ENCODE results near the gene ZBTB7A.

ZBTB7A gene

GRCh38 chr19:4099041-4099764 is 32.5 kb upstream of the ZBTB7A start:
- peak; percentile 29 for DNase-seq (ENCODE audit: low read depth)
- H3K4me3 ChIP-seq (ENCODE audit: control insufficient read depth, low read depth, low read length), result no peak overlapping the region
- TF ChIP-seq CTCF (conservative IDR thresholded peaks at IDR 0.05; ENCODE audit: control insufficient read depth, insufficient read depth, low read depth, low read length), result no peak

GRCh38 chr19:4098493-4098892 is 31.8 kb upstream of the ZBTB7A start:
- DNase-seq (ENCODE audit: low read depth), result no peak
- no peak for TF ChIP-seq CTCF (conservative IDR thresholded peaks at IDR 0.05; ENCODE audit: control insufficient read depth, insufficient read depth, low read depth, low read length)
- no peak overlapping the region for H3K4me3 ChIP-seq (ENCODE audit: control insufficient read depth, low read depth, low read length)

- no peak for DNase-seq (ENCODE audit: low read depth)
- TF ChIP-seq CTCF (conservative IDR thresholded peaks at IDR 0.05; ENCODE audit: control insufficient read depth, insufficient read depth, low read depth, low read length), result no peak
- H3K4me3 ChIP-seq (ENCODE audit: control insufficient read depth, low read depth, low read length), result no peak overlapping the region
Observed at GRCh38 chr19:4097501-4097900, 30.8 kb upstream of the ZBTB7A start.

GRCh38 chr19:4096049-4096892 is 29.6 kb upstream of the ZBTB7A start:
- no peak for DNase-seq (ENCODE audit: low read depth)
- no peak overlapping the region for H3K4me3 ChIP-seq (ENCODE audit: control insufficient read depth, low read depth, low read length)
- no peak for TF ChIP-seq CTCF (conservative IDR thresholded peaks at IDR 0.05; ENCODE audit: control insufficient read depth, insufficient read depth, low read depth, low read length)

GRCh38 chr19:4095488-4095844 is 28.8 kb upstream of the ZBTB7A start:
- TF ChIP-seq CTCF (conservative IDR thresholded peaks at IDR 0.05; ENCODE audit: control insufficient read depth, insufficient read depth, low read depth, low read length), result no peak
- no peak for DNase-seq (ENCODE audit: low read depth)
- H3K4me3 ChIP-seq (ENCODE audit: control insufficient read depth, low read depth, low read length), result no peak overlapping the region

GRCh38 chr19:4094761-4095487 is 28.2 kb upstream of the ZBTB7A start:
- H3K4me3 ChIP-seq (ENCODE audit: control insufficient read depth, low read depth, low read length), result no peak overlapping the region
- TF ChIP-seq CTCF (conservative IDR thresholded peaks at IDR 0.05; ENCODE audit: control insufficient read depth, insufficient read depth, low read depth, low read length), result no peak
- no peak for DNase-seq (ENCODE audit: low read depth)
